Esophagus (tissue), 2 donors: ENCODE measurements around the gene CCDC170. TPM values are rescaled to one million over a fixed set of nuclear protein-coding genes. Genes with fewer than 3 reads are reported as not detected.
A peak's percentile ranks its signal among the peaks of the same experiment; 100 is the strongest.

Source experiments
- H3K27ac ChIP-seq, 2 donors: one replicate each; pipeline ENCODE4 v1.5.1; 2013; ENCODE audit warnings: low read depth in 2 of 2, mild to moderate bottlenecking in 2 of 2, inconsistent platforms in 1 of 2, low read length in 1 of 2, moderate library complexity in 1 of 2
- H3K27me3 ChIP-seq, 2 donors: one replicate each; pipeline ENCODE4 v1.6.1; 2013; ENCODE audit warnings: low read length in 2 of 2, control low read depth in 1 of 2, mild to moderate bottlenecking in 1 of 2; ENCODE audit not compliant: insufficient read depth in 2 of 2, control insufficient read depth in 1 of 2
- H3K36me3 ChIP-seq, 2 donors: one replicate each; pipeline ENCODE4 v1.6.1; 2013; ENCODE audit warnings: low read length in 1 of 2; ENCODE audit not compliant: control insufficient read depth in 2 of 2, insufficient read depth in 2 of 2
- H3K4me1 ChIP-seq, 2 donors: one replicate each; pipeline ENCODE4 v1.6.1; 2013; ENCODE audit warnings: low read length in 1 of 2; ENCODE audit not compliant: control insufficient read depth in 2 of 2, insufficient read depth in 2 of 2
- H3K4me3 ChIP-seq, 2 donors: one replicate each; pipeline ENCODE4 v1.5.1; 2013; ENCODE audit warnings: low read length in 2 of 2, mild to moderate bottlenecking in 2 of 2, low read depth in 1 of 2, moderate library complexity in 1 of 2
- H3K9me3 ChIP-seq, 2 donors: one replicate each; pipeline ENCODE4 v1.6.1; 2013; ENCODE audit warnings: mild to moderate bottlenecking in 2 of 2, low read depth in 1 of 2, low read length in 1 of 2, moderate library complexity in 1 of 2; ENCODE audit not compliant: control insufficient read depth in 2 of 2, insufficient read depth in 1 of 2
- WGBS, 2 donors: extraction: QIAGEN DNeasy Blood & Tissue Kit; methylation state at CpG; one replicate each; pipeline ENCODE4 v1.1.7; 2013; 5-methylcytosine and 5-hydroxymethylcytosine counted together
- polyA plus RNA-seq, 2 donors: library from polyadenylated mRNA; stranded (reverse); fragments of 200-250 nt; gene quantifications; one replicate each; pipeline ENCODE4 v1.2.3, GENCODE V29; 2013
- donor health status: healthy with polysubstance abuse.
- donor health status: Bipolar disorder and iron deficiency.

Gene CCDC170
- polyA plus RNA-seq, 2 donors = 0.02 to 0.04 TPM

DNA sequence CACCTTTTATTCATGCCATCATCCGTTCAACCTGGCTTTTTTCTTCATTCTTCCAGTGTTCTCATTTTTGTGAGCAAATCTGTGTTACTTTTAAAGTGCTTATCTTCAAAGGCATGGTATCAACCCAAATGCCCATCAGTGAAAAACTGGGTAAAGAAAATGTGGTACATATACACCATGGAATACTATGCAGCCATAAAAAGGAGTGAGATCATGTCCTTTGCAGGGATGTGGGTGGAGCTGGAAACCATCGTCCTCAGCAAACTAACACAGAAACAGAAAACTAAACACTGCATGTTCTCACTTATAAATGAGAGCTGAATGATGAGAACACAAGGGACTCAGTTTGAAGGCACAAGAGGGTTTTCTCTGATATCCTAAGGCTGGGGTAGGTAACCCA is 130.3 kb downstream of the CCDC170 start:
- Histone ChIP-seq H3K27me3 (no peaks in the 10 kb centered on the region), H3K4me1 (no peaks in the 10 kb centered on the region), H3K27ac (no peak overlapping the region), H3K9me3 (peaks cover 0 to 3% of the 10 kb centered on the region in 2 donors), H3K36me3 (no peaks in the 10 kb centered on the region), H3K4me3 (no peak overlapping the region)
- WGBS, 2 donors = 79 to 87% methylated on average over 2 of the region's 2 CpGs

DNA sequence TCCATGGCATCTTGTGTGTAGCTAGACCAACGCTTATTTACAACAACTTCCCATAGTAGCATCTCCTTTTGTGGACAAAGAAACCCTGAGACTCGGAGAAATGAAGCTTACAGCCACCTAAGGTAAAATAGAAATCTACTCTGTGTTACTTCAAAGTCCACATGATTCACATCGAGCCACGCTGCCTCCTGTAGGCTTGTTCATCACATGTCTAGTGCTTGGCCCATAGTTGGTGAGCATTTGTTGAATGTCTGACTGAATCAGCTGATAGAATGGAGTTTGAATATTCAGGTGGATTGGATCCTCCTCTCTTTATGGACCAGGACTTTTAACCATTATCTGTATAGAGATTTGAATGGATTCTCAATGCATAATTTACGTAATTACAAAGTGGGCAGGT is 130.7 kb downstream of the CCDC170 start:
- Histone ChIP-seq H3K27ac (no peak overlapping the region), H3K27me3 (no peaks in the 10 kb centered on the region), H3K9me3 (peaks cover 0 to 3% of the 10 kb centered on the region in 2 donors), H3K36me3 (no peaks in the 10 kb centered on the region), H3K4me1 (no peaks in the 10 kb centered on the region), H3K4me3 (no peak overlapping the region)
- 87 to 93% methylated on average over 5 of the region's 5 CpGs for WGBS, 2 donors

DNA sequence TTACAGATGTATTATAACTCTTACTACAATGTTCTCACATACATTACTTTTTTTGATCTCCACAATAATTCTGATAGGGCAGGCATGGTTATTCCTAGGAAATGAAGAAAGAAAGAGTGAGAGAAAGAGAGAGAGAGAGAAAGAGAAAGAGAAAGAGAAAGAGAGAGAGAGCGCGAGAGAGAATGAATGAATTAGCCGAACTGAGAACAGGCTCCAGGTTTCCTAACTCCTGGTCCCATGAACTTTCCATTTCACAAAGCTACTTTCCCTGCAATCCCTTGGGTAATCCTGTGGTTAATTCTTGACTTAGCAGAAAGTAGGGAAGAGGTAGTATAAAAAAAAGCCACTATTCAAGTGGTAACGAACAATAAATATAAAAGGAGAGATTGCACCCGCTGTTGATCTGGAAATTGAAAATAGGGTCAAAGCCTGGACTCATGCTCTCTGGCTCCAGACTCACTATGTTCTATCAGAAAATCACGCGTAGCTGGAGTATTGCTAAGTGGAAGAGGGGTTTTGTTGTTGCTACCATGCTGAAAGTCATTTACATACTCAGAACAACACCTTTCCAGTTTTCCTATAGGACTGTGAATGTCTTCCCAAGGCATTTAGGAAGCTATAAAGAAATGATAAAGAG is 131.2 kb downstream of the CCDC170 start:
- no peaks in the 10 kb centered on the region for H3K27me3 ChIP-seq
- H3K36me3 ChIP-seq = no peaks in the 10 kb centered on the region
- no peaks in the 10 kb centered on the region for H3K4me1 ChIP-seq
- H3K9me3 ChIP-seq = peaks cover 0 to 3% of the 10 kb centered on the region in 2 donors
- no peak overlapping the region for H3K4me3 ChIP-seq
- no peak overlapping the region for H3K27ac ChIP-seq
- WGBS, 2 donors = 92 to 95% methylated on average over 7 of the region's 7 CpGs

DNA sequence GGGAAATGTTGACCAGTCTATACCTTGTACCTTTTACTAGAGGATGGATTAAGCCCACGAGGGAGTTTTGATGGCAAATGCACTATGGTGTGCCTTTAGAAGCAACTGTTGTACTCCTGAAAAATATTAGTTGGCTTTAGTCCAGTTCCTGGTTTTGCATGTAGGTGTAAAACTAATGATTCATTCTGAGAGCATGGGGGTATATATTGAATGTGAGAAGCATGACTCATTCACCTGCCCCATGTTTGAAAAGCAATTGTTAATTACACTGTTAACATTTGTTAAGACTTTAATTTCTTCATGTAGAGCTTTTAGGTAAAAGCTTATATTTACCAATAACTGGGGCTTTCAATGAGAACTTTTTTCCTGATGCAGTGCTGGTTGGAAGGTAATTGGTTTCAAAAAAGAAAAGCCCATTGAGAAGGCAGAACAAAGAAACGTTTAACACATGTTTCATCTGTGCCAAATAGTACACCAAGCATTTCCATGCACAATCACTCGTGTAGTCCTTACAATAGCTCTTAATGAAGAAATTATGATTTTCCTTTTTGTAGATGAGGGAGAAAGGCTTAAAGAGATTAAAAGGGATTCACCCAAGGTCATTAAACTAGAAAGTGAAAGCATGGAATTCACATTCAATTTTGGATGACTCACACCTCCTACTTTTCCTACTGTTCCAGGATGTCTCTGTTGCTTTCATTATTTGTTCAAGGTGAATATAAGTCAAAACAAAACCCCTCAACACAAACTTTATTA is 134.1 kb downstream of the CCDC170 start:
- H3K9me3 ChIP-seq = peaks cover 0 to 3% of the 10 kb centered on the region in 2 donors
- no peaks in the 10 kb centered on the region for H3K27me3 ChIP-seq
- no peak overlapping the region for H3K4me3 ChIP-seq
- no peaks in the 10 kb centered on the region for H3K4me1 ChIP-seq
- 23 to 37% methylated on average over 3 of the region's 3 CpGs for WGBS, 2 donors
- no peaks in the 10 kb centered on the region for H3K36me3 ChIP-seq
- H3K27ac ChIP-seq = peak overlapping the region in 1 of 2 donors; percentile 38

DNA sequence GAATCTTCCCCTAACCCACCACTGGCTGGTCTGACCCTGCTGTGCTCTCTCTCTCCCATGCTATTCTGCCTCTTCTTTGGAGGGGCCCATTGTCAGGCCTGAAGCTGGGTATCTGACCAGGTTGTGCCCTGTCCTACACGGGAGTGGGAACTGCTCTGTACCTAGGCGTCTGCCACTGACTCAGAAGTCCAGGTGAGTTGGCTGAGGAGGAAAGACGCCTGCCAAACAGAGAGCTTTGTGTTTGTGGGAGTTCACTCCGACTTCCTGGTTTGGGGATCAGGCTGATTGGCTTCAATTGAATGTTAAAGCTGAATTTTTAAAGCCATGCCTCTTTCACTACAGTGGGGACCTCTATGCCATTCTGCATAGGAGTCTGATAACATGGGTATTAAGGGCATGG is 136.0 kb downstream of the CCDC170 start:
- Histone ChIP-seq H3K9me3 (no peaks in the 10 kb centered on the region), H3K4me3 (no peak overlapping the region), H3K4me1 (no peaks in the 10 kb centered on the region), H3K27me3 (no peaks in the 10 kb centered on the region), H3K36me3 (no peaks in the 10 kb centered on the region), H3K27ac (peak overlapping the region; percentile 61 to 85)
- WGBS, 2 donors = 43 to 49% methylated on average over 4 of the region's 4 CpGs

DNA sequence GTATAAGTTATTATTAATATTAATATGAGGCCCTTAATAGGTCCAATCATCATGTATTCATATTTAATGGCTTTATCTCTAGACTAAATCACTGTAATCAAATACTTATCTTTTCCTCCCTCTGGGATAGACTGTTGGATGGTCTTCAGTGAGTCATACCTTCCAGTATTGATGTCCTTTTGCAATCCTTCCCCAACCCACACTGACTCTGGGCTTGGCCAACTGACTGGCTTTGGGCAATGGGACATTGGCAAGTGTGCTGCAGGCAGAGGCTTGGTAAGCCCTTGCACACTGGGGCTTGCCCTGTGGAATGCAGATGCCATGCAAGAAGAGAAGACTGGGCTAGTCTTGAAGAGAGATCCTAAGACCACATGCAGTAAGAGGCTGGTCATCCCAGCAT is 136.6 kb downstream of the CCDC170 start:
- no peaks in the 10 kb centered on the region for H3K9me3 ChIP-seq
- H3K4me1 ChIP-seq = no peaks in the 10 kb centered on the region
- H3K27me3 ChIP-seq = no peaks in the 10 kb centered on the region
- no peaks in the 10 kb centered on the region for H3K36me3 ChIP-seq
- H3K27ac ChIP-seq = no peak overlapping the region
- no peak overlapping the region for H3K4me3 ChIP-seq

DNA sequence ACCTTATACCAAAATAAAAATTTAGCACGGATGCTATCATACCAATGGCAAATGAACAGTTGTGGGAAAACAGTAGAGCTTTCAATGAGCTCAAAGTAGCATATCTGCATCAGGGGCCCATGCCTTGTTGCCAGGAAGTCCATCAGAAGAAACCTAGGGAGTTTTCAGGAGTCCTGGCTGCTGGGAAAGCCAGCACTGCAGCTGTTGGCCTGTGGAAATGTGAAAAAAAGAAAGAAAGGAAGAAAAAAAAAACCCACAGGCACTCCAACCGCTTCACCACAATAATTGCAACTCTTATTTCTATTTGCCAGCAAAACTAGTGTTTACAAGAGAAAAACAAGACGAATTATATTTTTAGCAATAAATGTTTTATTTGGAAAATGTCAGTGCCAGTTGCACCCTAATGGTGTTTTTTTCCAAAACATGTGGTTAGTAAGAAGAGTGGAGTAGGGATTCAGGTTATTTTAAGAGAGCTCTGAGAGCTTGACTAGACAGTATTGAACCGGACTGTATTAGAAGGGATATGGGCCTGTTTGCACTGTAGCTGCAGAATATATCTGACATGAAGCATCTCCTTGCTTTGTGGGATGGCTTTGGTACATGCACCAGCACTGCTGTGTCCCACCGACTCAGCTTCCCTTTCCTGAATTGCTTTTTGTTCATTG is 137.3 kb downstream of the CCDC170 start:
- H3K4me1 ChIP-seq = no peaks in the 10 kb centered on the region
- no peak overlapping the region for H3K4me3 ChIP-seq
- H3K36me3 ChIP-seq = no peaks in the 10 kb centered on the region
- 77 to 83% methylated on average over 5 of the region's 5 CpGs for WGBS, 2 donors
- H3K9me3 ChIP-seq = no peaks in the 10 kb centered on the region
- H3K27me3 ChIP-seq = no peaks in the 10 kb centered on the region
- H3K27ac ChIP-seq = no peak overlapping the region

DNA sequence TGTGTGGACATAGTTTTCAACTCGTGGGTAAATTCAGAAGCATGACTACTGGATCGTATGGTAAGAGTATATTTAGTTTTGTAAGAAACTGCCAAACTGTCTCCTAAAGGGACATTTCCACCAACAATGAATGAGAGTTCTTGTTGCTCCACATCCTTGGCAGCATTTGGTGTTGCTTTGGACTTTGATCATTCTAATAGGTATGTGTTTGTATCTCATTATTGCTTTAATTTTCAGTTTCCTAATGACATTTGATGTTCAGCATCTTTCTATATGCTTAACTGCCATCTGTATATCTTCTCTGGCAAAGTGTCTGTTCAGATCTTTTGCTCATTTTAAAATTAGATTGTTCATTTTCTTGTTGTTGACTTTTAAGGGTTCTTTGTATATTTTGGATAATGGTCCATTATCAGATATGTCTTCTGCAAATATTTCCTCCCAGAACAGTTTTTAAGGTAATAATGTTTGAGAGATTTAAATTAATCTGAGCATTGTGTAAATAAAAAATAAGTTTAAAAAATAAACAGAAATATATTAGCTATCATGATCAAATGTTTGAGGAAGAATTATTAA is 138.7 kb downstream of the CCDC170 start:
- H3K36me3 ChIP-seq = no peaks in the 10 kb centered on the region
- H3K4me3 ChIP-seq = no peak overlapping the region
- 64 to 67% methylated on average over 2 of the region's 2 CpGs for WGBS, 2 donors
- no peaks in the 10 kb centered on the region for H3K27me3 ChIP-seq
- no peak overlapping the region for H3K27ac ChIP-seq
- H3K9me3 ChIP-seq = no peaks in the 10 kb centered on the region
- no peaks in the 10 kb centered on the region for H3K4me1 ChIP-seq

DNA sequence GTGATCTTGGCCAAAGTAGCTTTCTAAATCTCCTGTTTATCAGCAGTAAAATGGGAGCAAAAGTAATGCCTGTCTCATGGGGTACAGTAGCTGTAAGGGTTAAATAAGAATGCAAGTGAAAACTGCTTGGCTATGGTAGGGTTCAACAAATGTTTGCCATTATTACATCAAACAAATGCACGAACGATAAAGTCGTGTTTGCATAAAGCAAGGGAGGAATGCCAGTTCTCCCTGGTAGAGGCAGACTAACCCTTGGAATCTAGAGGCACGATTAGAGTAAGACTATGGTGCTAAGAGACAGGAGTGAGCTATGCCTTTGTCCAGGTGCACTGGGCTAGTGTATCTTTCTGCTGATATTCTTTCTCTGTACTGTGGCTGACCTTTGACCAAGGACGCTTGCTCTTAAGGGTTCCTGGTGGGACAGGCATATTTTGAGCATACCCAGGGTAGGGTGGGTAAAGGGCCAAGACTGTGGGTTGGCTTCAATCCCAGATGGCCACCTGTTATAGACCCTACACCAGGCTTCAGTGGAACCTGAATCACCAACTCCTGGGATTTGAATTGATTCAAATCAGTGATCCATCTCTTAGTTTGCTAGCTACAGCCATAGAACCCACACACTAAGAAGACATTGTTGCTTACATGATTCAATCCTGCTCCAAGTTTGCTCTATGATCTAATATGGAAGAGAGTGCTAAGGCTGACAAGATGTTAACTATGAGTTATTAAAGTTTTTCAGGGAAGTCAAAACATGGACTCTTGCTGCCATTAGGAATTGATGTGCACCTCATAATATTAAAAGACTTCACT is 139.9 kb downstream of the CCDC170 start:
- no peaks in the 10 kb centered on the region for H3K4me1 ChIP-seq
- H3K27ac ChIP-seq = no peak overlapping the region
- WGBS, 2 donors = 43 to 72% methylated on average over 5 of the region's 5 CpGs
- H3K4me3 ChIP-seq = no peak overlapping the region
- no peaks in the 10 kb centered on the region for H3K27me3 ChIP-seq
- H3K9me3 ChIP-seq = no peaks in the 10 kb centered on the region
- H3K36me3 ChIP-seq = no peaks in the 10 kb centered on the region
